DMS114 treated with DMSO at 0.1 percent for 48 hours (cell line): ENCODE results near the gene CHPF.

Source experiments
- DNase-seq: peaks from one replicate; lab custom pipeline; 2025; ENCODE audit not compliant: unreplicated experiment; lab: John Stamatoyannopoulos, UW

CHPF gene

GRCh38 chr2:219552382-219553167 is 9.0 kb upstream of the CHPF start:
- DNase-seq, result peak; percentile 57

GRCh38 chr2:219551441-219552381 is 8.1 kb upstream of the CHPF start:
- DNase-seq, result peak; percentile 10

- DNase-seq, result no peak
Measured at GRCh38 chr2:219549619-219550018, 6.0 kb upstream of the CHPF start.

GRCh38 chr2:219548990-219549389 is 5.4 kb upstream of the CHPF start:
- no peak for DNase-seq

GRCh38 chr2:219547621-219548020 is 4.0 kb upstream of the CHPF start:
- DNase-seq, result no peak

GRCh38 chr2:219545943-219546352 is 2.3 kb upstream of the CHPF start:
- DNase-seq, result no peak

- DNase-seq, result no peak
Measured at GRCh38 chr2:219545295-219545942, 1.8 kb upstream of the CHPF start.

- no peak for DNase-seq
Measured at GRCh38 chr2:219544567-219544966, 958 bp upstream of the CHPF start.

GRCh38 chr2:219542931-219543595 is 546 bp downstream of the CHPF start:
- DNase-seq, result no peak

GRCh38 chr2:219541611-219542180 is 1.9 kb downstream of the CHPF start:
- no peak for DNase-seq

- no peak for DNase-seq
Measured at GRCh38 chr2:219540784-219541504, 2.7 kb downstream of the CHPF start.

GRCh38 chr2:219539926-219540678 is 3.5 kb downstream of the CHPF start:
- no peak for DNase-seq

- DNase-seq, result no peak
Measured at GRCh38 chr2:219538956-219539788, 4.4 kb downstream of the CHPF start.

- DNase-seq, result no peak
Measured at GRCh38 chr2:219538504-219538951, 5.1 kb downstream of the CHPF start.

GRCh38 chr2:219537657-219538488 is 5.7 kb downstream of the CHPF start:
- DNase-seq, result no peak

- DNase-seq, result no peak
Measured at GRCh38 chr2:219536967-219537366, 6.6 kb downstream of the CHPF start.

- no peak for DNase-seq
Measured at GRCh38 chr2:219536425-219536824, 7.2 kb downstream of the CHPF start.
